Measurements from ENCODE around the gene PCK1. TPM values are rescaled to one million over a fixed set of nuclear protein-coding genes. Genes with fewer than 3 reads are reported as not detected.

Gene PCK1
- total and polyA plus RNA-seq, 8 donors: 0.12 to 311 (median 0.67) TPM

- 27 to 35% (median 34%) methylated on average over 25 to 27 of the region's 27 CpGs for WGBS, 5 donors
- peaks cover 0 to 18% (median 11%) of the 10 kb centered on the region in 4 donors for H3K4me1 ChIP-seq
- TF ChIP-seq POLR2AphosphoS5 (IDR thresholded peaks at IDR 0.05) (no peak), CTCF (IDR thresholded peaks at IDR 0.05) (peak in 5 of 7 experiments; percentile 71 to 94 (median 85))
- H3K36me3 ChIP-seq: no peaks in the 10 kb centered on the region
- intact Hi-C loops (cut with DNase I; ENCODE audit: low total_unique reads): loop anchor here (10.0 kb wide), 1 partner anchor 210 kb away; no protein-coding TSS in a partner anchor
- no peaks in the 10 kb centered on the region for H3K9me3 ChIP-seq
- no peak overlapping the region for H3K27ac ChIP-seq
- peak; percentile 62 to 75 for DNase-seq
- H3K27me3 ChIP-seq: peaks cover 0 to 20% (median 4%) of the 10 kb centered on the region in 3 donors
- H3K4me3 ChIP-seq: no peak overlapping the region
These were observed 33.4 kb downstream of the PCK1 start for GRCh38 chr20:57594092-57594951.

- 78 to 84% (median 81%) methylated on average over 11 to 25 of the region's 25 CpGs for WGBS, 5 donors
- peaks cover 0 to 18% (median 11%) of the 10 kb centered on the region in 4 donors for H3K4me1 ChIP-seq
- no peak overlapping the region for H3K4me3 ChIP-seq
- intact Hi-C loops (cut with DNase I; ENCODE audit: low total_unique reads): loop anchor here (2.0 to 10.0 kb wide), 2 partner anchors 79 to 211 kb away; no protein-coding TSS in a partner anchor
- no peaks in the 10 kb centered on the region for H3K9me3 ChIP-seq
- H3K27ac ChIP-seq: no peak overlapping the region
- no peak for DNase-seq
- H3K27me3 ChIP-seq: peaks cover 0 to 24% (median 4%) of the 10 kb centered on the region in 3 donors
- no peak for TF ChIP-seq EP300 (IDR thresholded peaks at IDR 0.05)
- TF ChIP-seq POLR2AphosphoS5 (IDR thresholded peaks at IDR 0.05): no peak
- no peak for TF ChIP-seq CTCF (IDR thresholded peaks at IDR 0.05)
- no peak for TF ChIP-seq POLR2A (IDR thresholded peaks at IDR 0.05)
- H3K36me3 ChIP-seq: no peaks in the 10 kb centered on the region
These were observed 34.4 kb downstream of the PCK1 start for GRCh38 chr20:57595041-57596030.

- 62 to 73% (median 70%) methylated on average over 8 to 11 of the region's 11 CpGs for WGBS, 5 donors
- no peaks in the 10 kb centered on the region for H3K36me3 ChIP-seq
- H3K9me3 ChIP-seq: no peaks in the 10 kb centered on the region
- intact Hi-C loops (cut with DNase I; ENCODE audit: low total_unique reads): loop anchor here (2.0 to 10.0 kb wide), 2 partner anchors 80 to 212 kb away; no protein-coding TSS in a partner anchor
- TF ChIP-seq POLR2A (IDR thresholded peaks at IDR 0.05) (no peak), EP300 (IDR thresholded peaks at IDR 0.05) (no peak), CTCF (IDR thresholded peaks at IDR 0.05) (no peak)
- peaks cover 0 to 33% (median 4%) of the 10 kb centered on the region in 3 donors for H3K27me3 ChIP-seq
- no peak overlapping the region for H3K27ac ChIP-seq
- no peak for DNase-seq
- no peak overlapping the region for H3K4me3 ChIP-seq
- H3K4me1 ChIP-seq: peaks cover 0 to 18% (median 11%) of the 10 kb centered on the region in 4 donors
These were observed 35.4 kb downstream of the PCK1 start for GRCh38 chr20:57596358-57596757.

Measured in stomach (tissue), 9 donors.